GM21447 (cell line): ENCODE measurements around the gene AMOTL1.

Experiments
- ATAC-seq: cut with Tn5 transposase; IDR thresholded peaks from one replicate; pipeline ENCODE4 v1.9.1; 2021; ENCODE audit not compliant: unreplicated experiment

AMOTL1 gene, protein sequence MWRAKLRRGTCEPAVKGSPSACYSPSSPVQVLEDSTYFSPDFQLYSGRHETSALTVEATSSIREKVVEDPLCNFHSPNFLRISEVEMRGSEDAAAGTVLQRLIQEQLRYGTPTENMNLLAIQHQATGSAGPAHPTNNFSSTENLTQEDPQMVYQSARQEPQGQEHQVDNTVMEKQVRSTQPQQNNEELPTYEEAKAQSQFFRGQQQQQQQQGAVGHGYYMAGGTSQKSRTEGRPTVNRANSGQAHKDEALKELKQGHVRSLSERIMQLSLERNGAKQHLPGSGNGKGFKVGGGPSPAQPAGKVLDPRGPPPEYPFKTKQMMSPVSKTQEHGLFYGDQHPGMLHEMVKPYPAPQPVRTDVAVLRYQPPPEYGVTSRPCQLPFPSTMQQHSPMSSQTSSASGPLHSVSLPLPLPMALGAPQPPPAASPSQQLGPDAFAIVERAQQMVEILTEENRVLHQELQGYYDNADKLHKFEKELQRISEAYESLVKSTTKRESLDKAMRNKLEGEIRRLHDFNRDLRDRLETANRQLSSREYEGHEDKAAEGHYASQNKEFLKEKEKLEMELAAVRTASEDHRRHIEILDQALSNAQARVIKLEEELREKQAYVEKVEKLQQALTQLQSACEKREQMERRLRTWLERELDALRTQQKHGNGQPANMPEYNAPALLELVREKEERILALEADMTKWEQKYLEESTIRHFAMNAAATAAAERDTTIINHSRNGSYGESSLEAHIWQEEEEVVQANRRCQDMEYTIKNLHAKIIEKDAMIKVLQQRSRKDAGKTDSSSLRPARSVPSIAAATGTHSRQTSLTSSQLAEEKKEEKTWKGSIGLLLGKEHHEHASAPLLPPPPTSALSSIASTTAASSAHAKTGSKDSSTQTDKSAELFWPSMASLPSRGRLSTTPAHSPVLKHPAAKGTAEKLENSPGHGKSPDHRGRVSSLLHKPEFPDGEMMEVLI

GRCh38 chr11:94767701-94768601, at the start of gene AMOTL1:
Gene AMOTL1, plus strand, starts transcription at chr11:94768356. Its CDS starts 156 bp downstream, at chr11:94768512.
- ATAC-seq: peak; percentile 50

GRCh38 chr11:94719876-94720275, 48.3 kb upstream of the AMOTL1 start:
- ATAC-seq: no peak

GRCh38 chr11:94721565-94722292, 46.4 kb upstream of the AMOTL1 start:
- ATAC-seq: no peak

- no peak for ATAC-seq
Measured at GRCh38 chr11:94722735-94723134, 45.4 kb upstream of the AMOTL1 start.

- ATAC-seq: no peak
Measured at GRCh38 chr11:94725097-94725496, 43.1 kb upstream of the AMOTL1 start.

- ATAC-seq: no peak
Measured at GRCh38 chr11:94727819-94728218, 40.3 kb upstream of the AMOTL1 start.

DNA sequence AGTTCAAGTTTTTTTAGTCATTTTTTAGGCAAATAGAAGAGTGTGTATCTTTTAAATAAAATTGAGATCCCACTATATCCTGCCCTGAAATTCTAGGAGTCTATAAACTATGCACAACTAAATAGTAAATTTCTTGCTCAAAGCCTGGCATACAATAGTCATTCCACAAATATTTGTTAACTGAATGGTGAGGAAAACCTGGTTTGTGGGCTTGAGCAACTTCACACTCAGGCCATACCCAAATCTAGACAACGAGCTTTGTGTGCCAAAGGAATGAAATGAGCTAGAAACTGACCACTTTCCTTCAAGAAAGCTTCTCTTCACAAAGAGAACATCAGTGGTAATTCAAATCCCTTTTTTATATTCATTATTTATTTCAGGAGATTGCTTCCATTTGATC, 39.6 kb upstream of the AMOTL1 start:
- no peak for ATAC-seq

- ATAC-seq: no peak
Measured at GRCh38 chr11:94728966-94729751, 39.0 kb upstream of the AMOTL1 start.

DNA sequence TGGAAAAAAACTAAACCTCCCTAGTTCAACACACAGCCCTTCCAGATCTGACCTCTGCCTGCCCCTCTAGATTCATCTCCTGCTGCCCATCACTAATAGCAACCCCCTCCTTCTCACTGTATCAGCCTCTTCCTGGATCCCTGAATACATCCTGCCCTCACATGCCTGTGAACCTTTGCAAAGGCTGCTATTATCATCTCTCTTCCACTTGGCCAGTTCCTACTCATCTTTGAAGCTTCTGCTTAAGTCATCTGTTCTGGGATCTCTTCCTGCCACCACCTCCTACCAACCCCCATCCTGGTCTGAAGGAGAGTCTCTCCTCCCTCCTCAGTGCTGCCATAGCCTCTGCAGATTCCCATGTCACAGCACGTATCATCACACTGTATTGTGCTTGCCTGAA, 38.0 kb upstream of the AMOTL1 start:
- no peak for ATAC-seq

GRCh38 chr11:94731880-94732601, 36.1 kb upstream of the AMOTL1 start:
- ATAC-seq: no peak

DNA sequence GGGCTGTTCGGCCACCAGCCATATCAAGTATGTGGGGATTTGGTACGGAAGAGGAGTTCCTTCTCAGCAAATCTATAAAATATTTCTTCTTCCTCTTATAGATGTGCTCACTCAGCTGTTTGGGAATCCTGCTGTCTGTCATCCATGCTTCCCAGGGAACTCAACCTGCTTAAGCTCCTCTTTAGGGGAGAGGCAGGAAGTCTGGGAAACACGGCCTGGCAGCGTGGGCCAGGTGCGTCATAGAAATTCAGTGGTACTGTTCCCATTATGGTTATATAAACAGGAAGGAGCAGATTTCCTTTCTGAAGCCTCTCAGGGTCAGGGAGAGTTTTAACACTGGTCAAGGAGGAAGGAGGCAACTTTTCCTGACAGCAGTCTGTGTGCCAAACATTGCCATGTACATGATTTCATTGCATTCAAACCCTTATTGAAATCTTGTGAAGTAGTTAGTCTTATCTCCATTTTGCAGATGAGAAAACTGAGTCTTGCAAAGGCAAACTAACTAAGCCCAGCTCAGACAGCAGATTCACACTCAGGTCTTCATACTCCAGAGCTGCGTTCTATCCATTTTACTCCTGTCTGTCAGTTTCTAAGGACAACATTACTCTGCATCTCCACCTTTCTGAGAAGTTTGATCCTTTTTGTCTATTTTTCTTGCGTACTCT, 35.4 kb upstream of the AMOTL1 start:
- ATAC-seq: no peak

DNA sequence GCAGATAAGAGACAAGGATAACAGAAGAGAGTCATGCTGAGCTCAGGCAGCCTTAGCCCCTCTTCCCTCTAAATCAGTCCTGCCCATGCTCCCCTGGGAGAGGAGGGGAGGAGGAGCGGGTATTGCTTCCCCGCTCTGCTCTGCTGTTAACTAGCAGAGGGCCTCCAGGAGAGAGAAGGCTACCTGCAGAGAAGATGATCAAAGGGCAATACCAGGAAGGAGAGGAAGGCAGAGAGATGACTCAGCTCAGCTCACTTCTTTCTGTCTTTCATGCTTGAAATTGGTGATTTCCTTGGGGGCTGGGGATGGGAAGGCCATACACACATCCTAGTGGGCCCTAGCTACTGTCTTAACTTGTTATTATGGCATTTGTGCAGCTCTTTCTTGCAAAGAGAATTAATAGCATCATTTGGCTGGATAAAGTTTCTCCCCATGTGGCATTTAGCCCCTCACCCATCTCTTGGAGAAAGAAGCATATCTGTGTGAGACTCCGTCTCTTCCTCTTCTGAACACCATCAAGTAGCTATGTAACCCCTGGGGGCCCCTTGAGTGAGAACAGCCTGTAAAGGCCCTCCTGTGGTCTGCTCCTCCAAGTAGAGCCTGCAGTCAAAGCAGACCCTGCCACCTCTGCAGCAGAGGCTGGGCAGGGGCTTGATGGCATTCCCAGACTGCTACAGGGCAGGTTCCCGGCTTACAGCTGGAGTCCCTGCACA, 33.4 kb upstream of the AMOTL1 start:
- no peak for ATAC-seq

DNA sequence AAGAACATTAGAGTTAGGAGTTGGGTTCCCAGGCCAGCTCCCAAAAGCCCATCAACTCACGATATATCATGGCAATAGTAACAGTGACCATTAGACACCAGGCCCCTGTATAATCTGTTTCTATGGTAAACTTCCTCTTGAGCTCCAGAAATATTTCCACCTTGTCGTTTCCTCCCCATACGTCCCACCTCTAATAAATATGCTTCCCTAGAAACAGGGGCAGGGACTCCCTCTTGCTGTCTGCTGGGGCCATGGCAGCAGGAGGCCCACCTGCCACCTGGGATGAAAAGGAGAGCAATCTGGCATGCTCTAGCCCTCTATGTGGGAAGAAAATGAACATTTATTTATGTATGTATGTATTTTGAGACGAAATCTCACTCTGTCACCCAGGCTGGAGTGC, 32.2 kb upstream of the AMOTL1 start:
- ATAC-seq: no peak

DNA sequence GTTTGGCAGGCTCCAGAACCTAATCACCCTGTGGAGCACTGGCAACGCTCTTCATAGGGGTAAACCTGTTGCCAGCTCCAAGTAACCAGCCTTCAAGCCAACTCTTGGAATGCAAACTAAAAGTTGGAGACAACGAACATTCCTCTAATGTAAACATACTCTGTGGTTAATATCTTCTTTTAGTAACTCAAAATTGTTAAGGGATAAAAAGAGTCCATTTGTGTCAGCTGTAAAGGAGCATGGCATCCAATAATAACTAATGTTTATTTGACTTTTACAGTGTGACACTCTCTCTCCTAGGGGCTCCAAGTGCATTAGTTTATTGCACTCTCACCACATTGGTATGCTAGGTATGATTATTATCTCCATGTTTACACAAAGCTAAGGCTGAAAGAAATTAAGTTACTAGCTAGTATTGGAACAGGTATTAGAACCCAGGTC, 31.0 kb upstream of the AMOTL1 start:
- ATAC-seq: no peak

DNA sequence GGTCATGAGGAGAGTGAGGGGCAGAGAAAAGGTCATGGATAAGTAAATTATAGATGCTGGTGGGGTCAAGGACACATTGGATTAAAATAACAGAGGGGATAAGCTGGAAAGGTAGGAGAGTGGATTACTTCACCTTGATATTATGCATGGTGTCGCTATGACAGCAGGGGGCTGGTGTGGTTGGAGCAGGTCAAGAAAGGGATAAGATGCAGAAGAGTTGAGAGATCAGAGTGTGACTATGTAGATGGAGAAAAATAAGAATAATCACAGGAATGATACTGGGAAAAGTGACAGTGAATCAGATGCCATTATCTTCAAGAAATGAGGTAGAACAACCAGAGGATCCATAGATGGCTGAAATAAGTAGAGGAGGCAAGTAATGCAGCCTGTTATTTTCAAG, 29.4 kb upstream of the AMOTL1 start:
- no peak for ATAC-seq

- ATAC-seq: no peak
Measured at GRCh38 chr11:94739331-94739730, 28.8 kb upstream of the AMOTL1 start.
